ENCODE data around the gene CA5A.

GRCh38 chr16:87924041-87924810 is 12.1 kb downstream of the CA5A start:
- TF ChIP-seq POLR2A (IDR thresholded peaks at IDR 0.05), result no peak
- TF ChIP-seq CTCF (IDR thresholded peaks at IDR 0.05), result no peak

Data from sigmoid colon (tissue), 3 donors.